UCSD-AML1 (cell line): ENCODE data around the gene SAA4.
"Not testable (repeated sequence)": the region's sequence is repeated elsewhere in the genome, so short reads cannot be mapped to it uniquely, and the experiment has no call there.

Source experiments
- DNase-seq: peaks from one replicate; lab custom pipeline; 2025; ENCODE audit not compliant: unreplicated experiment; lab: John Stamatoyannopoulos, UW

The SAA4 gene, protein sequence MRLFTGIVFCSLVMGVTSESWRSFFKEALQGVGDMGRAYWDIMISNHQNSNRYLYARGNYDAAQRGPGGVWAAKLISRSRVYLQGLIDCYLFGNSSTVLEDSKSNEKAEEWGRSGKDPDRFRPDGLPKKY

DNA sequence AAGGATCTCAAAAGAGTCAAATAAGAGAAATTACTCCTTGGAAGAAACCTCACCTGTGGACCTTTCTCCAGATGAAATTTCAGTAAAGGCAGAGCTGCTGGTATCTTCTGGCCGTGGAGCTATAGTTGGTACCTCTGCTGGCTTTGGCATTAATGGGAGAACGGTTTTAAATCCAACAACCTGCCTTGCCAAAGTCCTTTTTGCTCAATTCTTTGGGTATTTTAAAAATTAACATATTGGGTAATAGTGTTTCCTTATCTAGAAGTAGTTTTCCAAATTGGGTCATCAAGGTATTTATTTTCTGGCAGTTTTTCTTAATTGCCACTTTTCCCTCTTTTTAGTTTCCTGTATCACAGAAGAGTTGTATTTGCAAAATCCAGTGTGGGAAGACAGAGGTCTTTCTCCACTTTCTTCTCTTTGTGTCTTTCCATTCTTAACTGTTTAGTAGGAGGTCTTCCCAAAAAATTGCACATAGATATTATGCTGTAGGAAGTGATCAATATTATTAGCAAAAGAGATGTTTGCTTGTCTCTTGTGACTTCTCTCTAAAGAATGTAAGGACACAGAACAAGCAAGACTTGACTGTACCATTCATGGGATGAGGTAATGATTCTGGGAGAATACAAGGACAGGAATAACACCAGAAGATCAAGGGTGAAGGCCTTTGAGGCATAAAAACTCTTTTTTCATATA is at the start of gene SAA4:
Gene SAA4 (minus strand): TSS at position 139 of the 693 bp plus-strand sequence. CDS start 876 bp downstream, outside the sequence.
- no peak for DNase-seq

DNA sequence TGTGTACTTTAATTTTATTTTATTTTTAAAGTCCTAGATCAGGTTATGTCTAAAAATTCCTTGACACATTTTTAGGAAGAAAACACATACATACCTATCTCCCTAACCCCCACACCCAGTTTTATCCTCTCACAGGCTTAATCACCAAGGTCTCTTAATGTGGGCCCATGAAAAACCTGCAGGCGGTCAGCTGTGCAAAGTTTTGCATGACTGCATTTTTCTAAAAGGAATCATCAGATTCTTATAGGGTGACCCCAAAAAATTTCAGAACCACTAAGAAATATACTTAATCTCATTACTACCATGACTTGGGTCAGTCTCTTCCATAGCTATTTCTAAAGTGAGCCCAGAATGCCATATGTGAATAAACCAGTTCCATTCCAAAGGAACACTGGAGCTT is 49.2 kb upstream of the SAA4 start:
- DNase-seq: no peak

DNA sequence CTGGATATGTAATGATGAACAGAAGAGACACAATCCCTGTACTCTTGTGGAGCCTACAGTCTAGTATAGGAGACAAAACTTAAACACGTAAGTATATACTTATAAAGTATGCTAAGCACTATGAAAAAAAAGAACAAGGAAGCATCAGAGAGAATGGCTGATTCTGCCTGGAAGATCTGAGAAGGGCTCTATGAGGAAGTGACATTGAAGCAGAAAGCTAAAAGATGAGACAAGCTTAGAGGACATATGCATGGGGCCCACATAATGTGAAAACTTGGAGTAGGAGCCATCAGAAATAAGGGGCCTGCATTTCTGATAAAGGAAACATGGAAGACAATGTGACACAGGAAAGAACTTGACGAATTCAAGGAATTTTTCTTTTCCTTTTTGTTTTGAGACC is 46.0 kb upstream of the SAA4 start:
- DNase-seq: no peak

DNA sequence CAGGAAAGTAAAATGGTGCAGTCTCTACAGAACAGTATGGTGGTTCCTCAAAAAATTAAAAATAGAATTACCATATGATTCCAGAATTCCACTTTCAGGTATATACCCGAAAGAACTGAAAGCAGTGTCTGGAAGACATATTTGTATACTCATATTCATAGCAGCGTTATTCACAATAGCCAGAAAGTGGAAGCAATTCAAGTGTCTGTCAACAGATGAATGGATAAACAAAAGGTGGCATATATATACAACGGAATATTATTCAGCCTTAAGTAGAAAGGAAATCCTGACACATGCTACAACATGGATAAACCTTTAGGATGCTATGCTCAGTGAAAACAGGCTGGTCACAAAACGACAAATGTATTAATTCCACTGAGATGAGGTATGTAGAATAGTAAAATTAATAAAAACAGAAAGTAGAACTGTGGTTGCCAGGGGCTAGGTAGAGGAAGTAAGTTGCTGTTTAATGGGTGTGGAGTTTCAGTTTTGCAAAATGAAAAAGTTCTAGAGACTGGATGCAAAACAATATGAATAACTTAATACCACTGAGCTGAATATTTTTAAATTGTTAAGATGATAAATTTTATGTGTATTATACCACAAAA is 43.9 kb upstream of the SAA4 start:
- no peak for DNase-seq

DNA sequence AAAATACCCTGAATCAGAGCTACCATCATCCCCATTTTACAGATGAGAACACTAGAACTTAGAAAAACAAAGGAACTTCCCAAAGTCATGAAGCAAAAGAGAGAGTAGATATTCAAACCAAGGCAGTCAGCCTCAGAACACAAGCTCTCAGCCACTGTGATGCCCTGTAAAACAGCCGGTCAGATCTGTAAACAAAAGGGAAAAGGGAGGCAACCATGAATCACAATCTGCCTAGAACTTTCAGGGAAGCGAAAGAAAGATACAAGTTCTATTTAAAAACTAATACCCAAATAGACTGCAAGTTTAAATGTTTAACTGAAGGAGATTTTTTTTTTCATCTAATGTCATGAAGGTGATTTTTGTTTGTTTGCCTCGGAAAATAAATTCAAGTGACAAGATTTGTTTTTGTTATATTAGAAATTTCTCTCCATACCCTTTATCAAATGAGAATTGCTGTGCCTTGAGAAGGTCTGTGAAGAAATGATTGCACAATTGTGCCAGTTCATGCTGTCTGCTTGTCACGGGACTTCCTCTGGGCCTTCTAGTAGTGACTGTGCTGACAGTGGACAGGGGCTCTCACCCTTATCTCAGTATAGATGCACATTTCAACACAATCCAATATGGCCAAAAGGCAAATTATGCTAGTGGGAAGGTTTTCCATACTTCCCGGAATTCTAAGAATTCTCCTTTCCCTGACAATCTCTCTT is 41.1 kb upstream of the SAA4 start:
- no peak for DNase-seq

DNA sequence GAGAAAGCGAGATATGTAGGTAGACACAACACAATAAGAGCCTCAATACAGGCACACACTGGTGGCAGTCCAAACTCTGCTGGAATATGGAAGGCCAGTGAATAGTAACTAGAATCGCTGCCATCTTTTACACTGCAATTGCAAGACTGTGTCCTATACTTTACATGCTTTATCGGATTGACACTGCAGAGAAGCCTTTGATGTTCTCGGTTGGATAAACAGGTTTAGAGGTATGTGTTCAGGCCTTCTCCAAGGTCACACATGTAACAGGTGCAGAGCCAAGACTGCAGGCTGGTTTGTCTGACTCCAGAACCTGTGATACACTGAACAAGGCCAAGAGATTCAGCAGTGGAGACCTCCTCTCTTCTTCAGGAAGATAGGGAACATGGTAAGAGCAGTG is 34.6 kb upstream of the SAA4 start:
- no peak for DNase-seq

DNA sequence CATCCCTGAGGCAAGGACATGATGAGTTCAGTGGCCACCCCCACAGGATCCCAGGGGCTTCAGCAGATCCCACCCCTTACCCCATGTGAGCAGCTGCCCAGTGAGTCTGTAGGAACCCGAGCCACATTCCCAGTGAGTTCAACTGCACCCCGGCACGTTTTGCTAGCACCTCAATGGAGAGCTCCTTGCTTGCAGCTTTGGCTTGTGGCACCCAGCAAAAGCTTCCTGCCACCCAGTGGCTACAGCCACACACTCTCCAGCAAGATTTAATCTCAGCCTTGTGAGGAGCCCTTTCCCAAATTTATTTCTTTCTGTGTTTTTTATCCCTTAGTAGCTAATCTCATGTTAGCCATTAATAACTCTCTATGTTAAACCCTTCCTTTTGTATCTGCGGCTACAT is 33.5 kb upstream of the SAA4 start:
- DNase-seq: no peak

DNA sequence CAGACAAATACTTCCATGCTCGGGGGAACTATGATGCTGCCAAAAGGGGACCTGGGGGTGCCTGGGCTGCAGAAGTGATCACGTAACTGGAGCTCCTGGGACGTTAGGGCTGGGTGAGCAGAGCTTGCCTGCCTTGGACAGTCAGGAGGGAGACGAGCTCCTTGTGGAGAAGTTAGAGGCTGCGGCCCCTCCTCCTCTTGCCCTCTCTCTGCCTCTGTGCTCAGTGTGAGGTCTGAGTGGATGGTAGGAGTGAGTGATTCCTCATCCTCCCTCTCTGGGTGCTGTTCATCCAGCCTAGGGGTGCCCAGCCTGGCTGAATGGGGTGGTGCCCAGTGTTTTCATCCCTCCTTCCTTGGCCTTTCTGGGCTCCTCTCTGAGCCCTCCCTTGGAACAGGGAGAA is 32.6 kb upstream of the SAA4 start:
- not testable (repeated sequence) for DNase-seq

DNA sequence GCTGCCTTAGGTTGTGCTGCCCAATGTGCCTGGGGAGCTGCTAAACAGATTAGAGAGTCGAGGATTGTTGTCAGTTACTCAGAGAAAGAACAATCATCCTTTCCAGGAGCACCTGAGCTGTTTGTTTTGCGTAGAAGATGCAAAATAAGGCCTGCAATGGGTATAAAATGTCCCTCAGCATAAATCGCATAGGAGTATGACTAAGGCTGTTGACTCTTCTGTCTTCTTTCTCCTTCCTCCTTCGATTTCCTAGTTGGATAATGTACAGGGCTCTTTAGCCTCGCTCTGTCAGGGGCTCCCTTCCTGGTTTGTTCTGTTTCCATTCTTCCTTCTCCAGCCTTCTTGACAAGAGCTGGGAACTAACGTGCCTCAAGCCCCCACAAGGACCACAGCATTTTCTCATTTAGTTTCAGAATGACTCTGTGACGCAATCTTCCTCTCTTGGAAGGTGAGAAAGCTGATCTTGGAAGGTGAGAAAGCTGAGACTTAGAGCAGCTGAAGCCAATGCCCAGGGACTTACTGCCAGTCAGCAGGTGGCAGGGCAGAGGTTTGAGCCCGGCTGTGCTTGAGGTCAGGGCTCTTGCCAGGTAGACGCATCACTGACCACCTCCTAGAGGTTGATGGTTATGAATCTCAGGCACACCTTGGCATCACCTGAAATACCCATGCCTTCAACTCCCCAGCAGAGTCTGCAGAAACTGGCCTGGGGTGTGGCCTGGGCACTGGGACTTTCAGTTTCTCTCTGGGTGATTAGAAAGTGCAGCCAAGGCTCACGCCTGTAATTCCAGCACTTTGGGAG is 30.9 kb upstream of the SAA4 start:
- not testable (repeated sequence) for DNase-seq

DNA sequence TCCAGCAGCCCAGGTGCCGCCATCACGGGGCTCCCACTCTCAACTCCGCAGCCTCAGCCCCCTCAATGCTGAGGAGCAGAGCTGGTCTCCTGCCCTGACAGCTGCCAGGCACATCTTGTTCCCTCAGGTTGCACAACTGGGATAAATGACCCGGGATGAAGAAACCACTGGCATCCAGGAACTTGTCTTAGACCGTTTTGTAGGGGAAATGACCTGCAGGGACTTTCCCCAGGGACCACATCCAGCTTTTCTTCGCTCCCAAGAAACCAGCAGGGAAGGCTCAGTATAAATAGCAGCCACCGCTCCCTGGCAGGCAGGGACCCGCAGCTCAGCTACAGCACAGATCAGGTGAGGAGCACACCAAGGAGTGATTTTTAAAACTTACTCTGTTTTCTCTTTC is 29.3 kb upstream of the SAA4 start, which contains the start of gene SAA1:
Gene SAA1 (plus strand): TSS at position 316 of the 400 bp plus-strand sequence. CDS start 624 bp downstream, outside the sequence.
- DNase-seq: no peak

DNA sequence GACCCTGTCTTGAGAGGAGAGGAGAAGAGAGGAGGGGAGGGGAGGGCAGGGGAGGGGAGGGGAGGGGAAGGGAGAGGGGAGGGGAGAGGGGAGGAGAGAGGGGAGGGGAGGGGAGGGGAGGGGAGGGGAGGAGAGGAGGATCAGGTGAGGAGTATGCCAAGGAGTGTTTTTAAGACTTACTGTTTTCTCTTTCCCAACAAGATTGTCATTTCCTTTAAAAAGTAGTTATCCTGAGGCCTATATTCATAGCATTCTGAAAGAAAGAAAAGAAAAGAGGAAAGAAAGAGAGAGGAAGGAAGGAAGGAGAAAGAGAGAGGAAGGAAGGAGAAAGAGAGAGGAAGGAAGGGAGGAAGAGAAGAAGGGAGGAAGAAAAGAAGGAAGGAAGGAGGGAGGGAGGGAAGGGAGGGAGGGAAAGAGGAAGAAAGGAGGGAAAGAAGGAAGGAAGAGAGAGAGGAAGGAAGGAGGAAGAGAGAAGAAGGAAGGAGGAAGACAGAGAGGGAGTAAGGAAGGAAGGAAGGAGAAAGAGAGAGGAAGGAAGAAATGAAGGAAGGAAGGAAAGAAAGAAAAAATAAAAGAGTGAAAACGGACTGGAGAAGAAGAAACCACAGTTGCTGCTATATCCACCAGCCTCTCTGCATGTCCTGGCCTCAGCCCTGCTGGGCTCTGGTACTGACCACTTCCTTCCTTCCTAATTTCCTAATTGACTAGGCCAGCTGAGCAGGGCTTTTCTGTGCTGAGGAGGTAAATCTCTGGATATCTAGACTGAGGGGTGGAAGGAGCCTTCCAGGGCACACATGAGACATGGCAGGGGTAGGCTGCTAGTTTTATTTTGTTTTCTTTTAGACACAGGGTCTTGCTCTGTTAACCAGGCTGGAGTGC is 28.3 kb upstream of the SAA4 start:
- no peak for DNase-seq

DNA sequence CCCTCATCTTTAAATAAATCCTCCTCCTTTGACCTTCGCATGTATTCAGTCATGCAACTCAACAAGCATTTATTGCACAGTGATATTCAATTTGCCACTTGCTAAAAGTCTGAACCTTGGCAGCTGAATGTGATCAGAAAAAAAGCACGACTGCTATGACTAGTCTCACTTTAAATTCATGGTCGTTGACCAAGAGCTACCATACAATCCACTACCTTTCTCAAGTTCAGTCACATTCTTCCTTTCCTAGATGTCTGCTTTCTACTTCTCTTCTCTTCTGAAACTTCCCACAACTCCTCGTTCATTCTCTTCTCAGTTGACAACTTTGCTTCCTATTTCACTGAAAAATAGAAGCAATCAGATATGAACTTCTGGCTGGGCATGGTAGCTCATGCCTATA is 27.4 kb upstream of the SAA4 start:
- no peak for DNase-seq

DNA sequence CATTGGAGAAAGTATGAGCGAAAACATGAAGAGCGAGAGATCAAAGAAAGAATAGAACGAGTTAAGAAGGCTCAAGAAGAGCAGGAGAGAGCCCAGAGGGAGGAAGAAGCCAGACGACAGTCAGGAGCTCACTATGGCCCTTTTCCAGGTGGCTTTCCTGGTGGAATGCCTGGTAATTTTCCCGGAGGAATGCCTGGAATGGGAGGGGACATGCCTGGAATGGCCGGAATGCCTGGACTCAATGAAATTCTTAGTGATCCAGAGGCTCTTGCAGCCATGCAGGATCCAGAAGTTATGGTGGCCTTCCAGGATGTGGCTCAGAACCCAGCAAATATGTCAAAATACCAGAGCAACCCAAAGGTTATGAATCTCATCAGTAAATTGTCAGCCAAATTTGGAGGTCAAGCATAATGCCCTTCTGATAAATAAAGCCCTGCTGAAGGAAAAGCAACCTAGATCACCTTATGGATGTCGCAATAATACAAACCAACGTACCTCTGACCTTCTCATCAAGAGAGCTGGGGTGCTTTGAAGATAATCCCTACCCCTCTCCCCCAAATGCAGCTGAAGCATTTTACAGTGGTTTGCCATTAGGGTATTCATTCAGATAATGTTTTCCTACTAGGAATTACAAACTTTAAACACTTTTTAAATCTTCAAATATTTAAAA is 26.2 kb upstream of the SAA4 start:
- DNase-seq: not testable (repeated sequence)

DNA sequence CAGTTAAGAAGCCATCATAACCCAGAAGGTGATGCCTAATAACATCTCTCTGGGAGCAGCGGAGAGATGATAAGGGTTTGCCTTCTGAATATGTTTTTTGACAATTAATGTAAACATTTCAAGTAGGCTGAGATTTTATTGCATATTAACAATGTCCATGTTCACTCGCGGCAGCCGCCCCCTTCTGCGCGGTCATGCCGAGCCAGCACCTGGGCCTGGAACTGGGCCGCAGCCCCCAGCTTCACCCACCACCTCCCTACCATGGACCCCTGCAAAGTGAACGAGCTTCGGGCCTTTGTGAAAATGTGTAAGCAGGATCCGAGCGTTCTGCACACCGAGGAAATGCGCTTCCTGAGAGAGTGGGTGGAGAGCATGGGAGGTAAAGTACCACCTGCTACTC is 25.1 kb upstream of the SAA4 start:
- no peak for DNase-seq

DNA sequence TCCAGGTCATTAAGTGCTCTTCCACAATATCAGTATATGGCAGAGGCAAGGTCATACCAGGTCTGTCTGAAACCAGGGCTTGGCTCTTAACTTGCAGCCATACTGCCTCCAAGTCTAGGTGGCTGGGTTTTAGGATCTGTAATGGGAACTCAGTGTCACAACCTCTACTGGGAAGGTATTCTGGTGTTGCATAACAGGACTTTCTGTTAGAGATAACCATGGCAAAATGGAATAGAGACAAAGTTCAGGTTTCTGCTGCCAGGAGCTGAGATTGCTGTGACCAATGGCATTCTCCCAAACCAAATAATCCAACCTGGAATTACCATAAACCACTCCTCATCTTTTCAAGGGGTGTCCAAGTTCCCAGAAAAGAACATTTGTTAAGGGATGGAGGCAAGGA is 22.7 kb upstream of the SAA4 start:
- no peak for DNase-seq

DNA sequence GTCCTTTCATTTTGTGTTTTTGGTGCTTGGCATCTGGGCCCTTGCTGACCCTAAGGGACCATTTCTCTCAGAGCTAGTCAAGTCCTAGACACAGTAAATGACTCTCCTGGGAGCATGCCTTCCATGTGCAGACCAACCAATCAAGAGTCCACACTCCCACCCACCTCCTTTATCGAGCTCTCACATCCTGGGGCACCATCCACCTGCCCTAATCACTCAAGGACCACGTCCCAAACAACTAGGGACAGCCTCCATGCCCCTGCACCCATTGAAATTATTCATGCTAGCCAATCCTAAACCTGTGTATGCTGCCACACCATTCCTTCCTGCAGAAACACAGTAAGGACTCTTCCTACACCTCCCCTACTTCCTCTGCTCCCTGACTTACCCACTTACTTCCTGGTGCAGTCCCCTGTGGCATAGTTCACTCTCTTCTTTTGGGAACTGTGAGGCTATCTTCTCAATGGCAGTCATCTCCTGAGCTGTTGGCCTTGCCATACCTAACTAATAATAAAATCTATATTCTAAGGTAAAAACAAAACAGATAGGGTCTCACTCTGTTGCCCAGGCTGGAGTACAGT is 18.3 kb upstream of the SAA4 start:
- DNase-seq: no peak

DNA sequence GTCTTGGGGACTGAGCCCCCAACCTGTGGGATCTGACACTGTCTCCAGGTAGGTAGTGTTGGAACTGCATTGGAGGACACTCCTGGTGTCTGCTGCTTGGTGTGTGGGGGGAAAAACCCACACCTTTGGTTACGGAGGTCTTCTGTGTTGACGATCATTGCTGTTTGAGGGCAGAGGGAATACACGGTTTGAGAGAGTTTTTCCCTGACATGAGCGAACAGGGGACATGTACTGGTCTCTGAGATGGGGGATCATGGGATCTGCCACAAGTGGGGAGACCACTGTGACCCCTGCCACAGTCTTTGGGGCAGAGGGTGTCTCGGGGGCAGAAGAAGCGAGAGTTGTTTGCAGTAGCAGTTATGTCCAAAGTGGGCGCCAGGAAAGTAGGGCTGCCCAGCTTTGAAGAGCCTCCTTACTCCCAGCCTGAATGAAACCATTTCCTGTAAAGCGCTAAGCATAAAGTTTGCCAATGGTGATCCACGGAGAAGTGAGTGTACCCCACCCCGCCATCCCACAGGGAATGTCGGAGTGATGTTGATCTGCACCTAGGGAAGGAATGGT is 17.3 kb upstream of the SAA4 start:
- DNase-seq: no peak

DNA sequence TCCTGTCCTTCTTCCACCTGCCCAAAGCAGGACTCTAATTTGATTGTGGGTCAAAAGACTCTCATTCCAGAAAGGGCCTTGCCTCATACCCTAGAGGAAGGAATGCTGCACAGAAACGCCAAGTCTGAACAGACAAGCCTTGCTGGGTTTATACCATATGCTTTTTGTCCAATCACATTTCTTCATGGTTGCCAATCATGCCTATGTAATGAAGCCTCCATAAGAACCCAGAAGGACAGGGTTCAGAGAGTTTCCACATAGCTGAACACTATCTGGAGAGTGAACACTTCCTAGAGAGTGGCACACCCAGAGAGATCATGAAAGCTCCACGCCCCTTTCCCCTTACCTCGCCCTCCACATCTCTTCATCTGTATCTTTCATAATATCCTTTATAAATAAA is 16.6 kb upstream of the SAA4 start:
- no peak for DNase-seq

DNA sequence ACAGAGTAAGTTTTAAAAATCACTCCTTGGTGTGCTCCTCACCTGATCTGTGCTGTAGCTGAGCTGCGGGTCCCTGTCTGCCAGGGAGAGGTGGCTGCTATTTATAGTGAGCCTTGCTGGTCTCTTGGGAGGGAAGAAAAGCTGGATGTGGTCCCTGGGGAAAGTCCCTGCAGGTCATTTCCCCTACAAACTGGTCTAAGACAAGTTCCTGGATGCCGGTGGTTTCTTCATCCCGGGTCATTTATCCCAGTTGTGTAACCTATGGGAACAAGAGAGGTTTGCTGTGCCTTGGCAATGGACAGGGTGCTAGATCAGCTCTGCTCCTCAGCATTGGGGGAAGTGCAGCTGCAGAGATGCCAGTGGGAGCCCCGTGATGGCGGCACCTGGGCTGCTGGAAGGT is 12.0 kb upstream of the SAA4 start, which contains the start of gene SAA2:
Gene SAA2 (minus strand): TSS at position 108 of the 400 bp plus-strand sequence. CDS start 657 bp downstream, outside the sequence.
- DNase-seq: no peak
